PFSK-1 (cell line): Measurements from ENCODE around the gene PXYLP1.

ENCODE experiments used
- FOXP2 ChIP-seq: optimal IDR thresholded peaks from 2 replicates; pipeline ENCODE3; 2011; ENCODE audit warnings: borderline replicate concordance, control low read depth, inconsistent platforms; ENCODE audit not compliant: insufficient read depth; ENCODE audit errors: extremely low read length, extremely low read depth
- POLR2AphosphoS5 ChIP-seq: IDR thresholded peaks from 2 replicates; pipeline ENCODE4 v1.6.1; 2012; ENCODE audit warnings: low read depth, mild to moderate bottlenecking, control low read depth, low read length, moderate library complexity
- TAF1 ChIP-seq: IDR thresholded peaks from 2 replicates; pipeline ENCODE4 v1.6.1; 2012; ENCODE audit warnings: low read length, control low read depth, borderline replicate concordance; ENCODE audit not compliant: insufficient read depth
- TF ChIP-seq, protein P1 (sequence below), 2 experiments: IDR thresholded peaks; 2 replicates each; pipeline versions ENCODE4 v1.6.1 to v1.8.0; 2011 to 2012; ENCODE audit warnings: low read depth in 2 of 2, low read length in 2 of 2, control low read depth in 1 of 2, inconsistent platforms in 1 of 2, mild to moderate bottlenecking in 1 of 2, moderate library complexity in 1 of 2; ENCODE audit not compliant: insufficient read depth in 1 of 2

DNA sequence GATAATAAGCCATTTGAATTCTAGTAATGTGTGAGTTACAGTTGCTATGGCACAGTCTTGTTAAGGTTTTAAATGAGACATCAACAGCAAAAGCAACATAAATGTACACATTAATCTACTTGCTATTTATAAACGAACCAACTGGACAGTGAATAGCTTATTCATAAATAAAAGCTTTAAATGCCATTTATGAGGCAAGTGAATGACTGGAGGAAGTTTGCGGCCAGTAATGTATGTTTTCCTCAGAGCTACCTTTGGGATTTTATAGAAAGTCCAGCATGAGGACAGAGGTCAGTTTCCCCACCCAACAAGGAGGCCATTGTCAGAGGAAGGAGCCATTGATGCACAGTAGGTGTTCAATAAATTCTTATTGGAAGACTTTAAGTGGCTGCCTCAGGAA, 48.0 kb upstream of the PXYLP1 start:
- no peak for TF ChIP-seq FOXP2
- no peak for TF ChIP-seq TAF1
- TF ChIP-seq POLR2AphosphoS5, result no peak
- TF ChIP-seq, protein P1, sequence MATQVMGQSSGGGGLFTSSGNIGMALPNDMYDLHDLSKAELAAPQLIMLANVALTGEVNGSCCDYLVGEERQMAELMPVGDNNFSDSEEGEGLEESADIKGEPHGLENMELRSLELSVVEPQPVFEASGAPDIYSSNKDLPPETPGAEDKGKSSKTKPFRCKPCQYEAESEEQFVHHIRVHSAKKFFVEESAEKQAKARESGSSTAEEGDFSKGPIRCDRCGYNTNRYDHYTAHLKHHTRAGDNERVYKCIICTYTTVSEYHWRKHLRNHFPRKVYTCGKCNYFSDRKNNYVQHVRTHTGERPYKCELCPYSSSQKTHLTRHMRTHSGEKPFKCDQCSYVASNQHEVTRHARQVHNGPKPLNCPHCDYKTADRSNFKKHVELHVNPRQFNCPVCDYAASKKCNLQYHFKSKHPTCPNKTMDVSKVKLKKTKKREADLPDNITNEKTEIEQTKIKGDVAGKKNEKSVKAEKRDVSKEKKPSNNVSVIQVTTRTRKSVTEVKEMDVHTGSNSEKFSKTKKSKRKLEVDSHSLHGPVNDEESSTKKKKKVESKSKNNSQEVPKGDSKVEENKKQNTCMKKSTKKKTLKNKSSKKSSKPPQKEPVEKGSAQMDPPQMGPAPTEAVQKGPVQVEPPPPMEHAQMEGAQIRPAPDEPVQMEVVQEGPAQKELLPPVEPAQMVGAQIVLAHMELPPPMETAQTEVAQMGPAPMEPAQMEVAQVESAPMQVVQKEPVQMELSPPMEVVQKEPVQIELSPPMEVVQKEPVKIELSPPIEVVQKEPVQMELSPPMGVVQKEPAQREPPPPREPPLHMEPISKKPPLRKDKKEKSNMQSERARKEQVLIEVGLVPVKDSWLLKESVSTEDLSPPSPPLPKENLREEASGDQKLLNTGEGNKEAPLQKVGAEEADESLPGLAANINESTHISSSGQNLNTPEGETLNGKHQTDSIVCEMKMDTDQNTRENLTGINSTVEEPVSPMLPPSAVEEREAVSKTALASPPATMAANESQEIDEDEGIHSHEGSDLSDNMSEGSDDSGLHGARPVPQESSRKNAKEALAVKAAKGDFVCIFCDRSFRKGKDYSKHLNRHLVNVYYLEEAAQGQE (IDR thresholded peaks at IDR 0.05; ENCODE audit: insufficient read depth in 1 of 2, low read depth in 2 of 2, low read length in 2 of 2), result no peak
